Lower leg skin (tissue), 3 donors: ENCODE results near the gene NEK1.
A peak's percentile ranks its signal among the peaks of the same experiment; 100 is the strongest.

ENCODE experiments used
- POLR2A ChIP-seq, 2 donors: fragments of 450-650 bp; IDR thresholded peaks; one replicate each; pipeline ENCODE4 v1.6.1; 2016 to 2017; ENCODE audit warnings: antibody characterized with exemption in 2 of 2, mild to moderate bottlenecking in 1 of 2, moderate library complexity in 1 of 2
- TF ChIP-seq, protein P1 (sequence below), 3 donors: fragments of 450-650 bp; IDR thresholded peaks; one replicate each; pipeline ENCODE4 v1.5.1; 2016; ENCODE audit warnings: antibody characterized with exemption in 3 of 3, mild to moderate bottlenecking in 3 of 3, moderate library complexity in 2 of 3

DNA sequence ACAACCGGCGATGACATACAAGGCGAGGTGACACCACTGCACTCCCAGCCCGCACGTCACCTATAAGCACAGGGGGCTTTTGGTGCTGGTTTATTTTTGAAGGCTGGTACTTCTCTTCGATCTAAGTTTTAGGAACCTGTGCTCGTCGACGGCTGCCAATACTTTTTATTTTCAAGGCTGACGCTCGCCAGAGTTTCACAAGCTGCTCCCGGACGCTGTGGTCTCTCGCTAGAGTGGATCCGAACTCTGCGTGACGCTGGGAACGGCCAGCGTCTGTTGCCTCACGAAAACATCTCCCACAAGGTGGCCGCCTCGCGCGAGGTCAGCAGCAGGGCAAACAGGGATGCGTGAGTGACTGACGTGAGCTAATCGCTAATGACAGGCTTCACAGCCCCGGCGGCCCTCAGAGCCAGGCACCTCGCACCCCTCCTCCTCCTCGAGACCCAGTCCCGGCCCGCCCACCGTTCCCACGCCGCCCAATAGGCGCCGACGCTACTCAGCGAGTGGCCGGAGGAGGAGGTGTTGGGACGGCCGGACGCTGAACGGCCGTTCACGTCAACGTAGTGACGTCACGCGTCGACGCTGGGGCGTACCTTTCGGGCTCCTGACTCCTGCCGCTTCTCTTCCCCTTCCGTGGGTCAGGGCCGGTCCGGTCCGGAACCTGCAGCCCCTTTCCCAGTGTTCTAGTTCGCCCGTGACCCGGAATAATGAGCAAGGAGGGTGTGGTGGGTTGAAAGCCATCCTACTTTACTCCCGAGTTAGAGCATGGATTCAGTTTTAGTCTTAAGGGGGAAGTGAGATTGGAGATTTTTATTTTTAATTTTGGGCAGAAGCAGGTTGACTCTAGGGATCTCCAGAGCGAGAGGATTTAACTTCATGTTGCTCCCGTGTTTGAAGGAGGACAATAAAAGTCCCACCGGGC, 7.8 kb upstream of the NEK1 start, which contains the start of gene CLCN3:
- TF ChIP-seq POLR2A (IDR thresholded peaks at IDR 0.05) = peak in 1 of 2 donors; percentile 74
- TF ChIP-seq, protein P1, sequence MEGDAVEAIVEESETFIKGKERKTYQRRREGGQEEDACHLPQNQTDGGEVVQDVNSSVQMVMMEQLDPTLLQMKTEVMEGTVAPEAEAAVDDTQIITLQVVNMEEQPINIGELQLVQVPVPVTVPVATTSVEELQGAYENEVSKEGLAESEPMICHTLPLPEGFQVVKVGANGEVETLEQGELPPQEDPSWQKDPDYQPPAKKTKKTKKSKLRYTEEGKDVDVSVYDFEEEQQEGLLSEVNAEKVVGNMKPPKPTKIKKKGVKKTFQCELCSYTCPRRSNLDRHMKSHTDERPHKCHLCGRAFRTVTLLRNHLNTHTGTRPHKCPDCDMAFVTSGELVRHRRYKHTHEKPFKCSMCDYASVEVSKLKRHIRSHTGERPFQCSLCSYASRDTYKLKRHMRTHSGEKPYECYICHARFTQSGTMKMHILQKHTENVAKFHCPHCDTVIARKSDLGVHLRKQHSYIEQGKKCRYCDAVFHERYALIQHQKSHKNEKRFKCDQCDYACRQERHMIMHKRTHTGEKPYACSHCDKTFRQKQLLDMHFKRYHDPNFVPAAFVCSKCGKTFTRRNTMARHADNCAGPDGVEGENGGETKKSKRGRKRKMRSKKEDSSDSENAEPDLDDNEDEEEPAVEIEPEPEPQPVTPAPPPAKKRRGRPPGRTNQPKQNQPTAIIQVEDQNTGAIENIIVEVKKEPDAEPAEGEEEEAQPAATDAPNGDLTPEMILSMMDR (IDR thresholded peaks at IDR 0.05) = peak in 1 of 3 donors; percentile 18
